Frontal cortex (tissue), 1 donor: ENCODE data around the gene ARHGDIA. TPM values are rescaled to one million over a fixed set of nuclear protein-coding genes. Genes with fewer than 3 reads are reported as not detected.

Experiments
- total RNA-seq: library from RNA; depleted of rRNA; stranded (reverse); fragments of >200 nt; gene quantifications from one replicate; pipeline ENCODE4 v1.2.3, GENCODE V29; 2014

Gene ARHGDIA
- total RNA-seq, 1 donor from 2014 or later = 22.4 TPM

Other genes starting within 250 kb of the ARHGDIA start
- gene NPLOC4, start 234.2 kb downstream of the ARHGDIA start, total RNA-seq = 39.9 TPM
- not detected for gene TSPAN10, start 234.1 kb downstream of the ARHGDIA start, total RNA-seq
- not detected for gene PDE6G, start 214.8 kb downstream of the ARHGDIA start, total RNA-seq
- gene OXLD1, start 204.7 kb downstream of the ARHGDIA start, total RNA-seq = 8.2 TPM
- gene CCDC137, start 204.6 kb downstream of the ARHGDIA start, total RNA-seq = 6.1 TPM
- 40.4 TPM for gene ARL16, start 187.5 kb downstream of the ARHGDIA start, total RNA-seq
- 44.4 TPM for gene HGS, start 187.3 kb downstream of the ARHGDIA start, total RNA-seq
- 4.9 TPM for gene MRPL12, start 168.0 kb downstream of the ARHGDIA start, total RNA-seq
- gene SLC25A10, start 159.1 kb downstream of the ARHGDIA start, total RNA-seq = 4.9 TPM
- gene GCGR, start 67.2 kb downstream of the ARHGDIA start, total RNA-seq = not detected
- 86.4 TPM for gene MCRIP1, start 38.0 kb downstream of the ARHGDIA start, total RNA-seq
- not detected for gene PPP1R27, start 36.3 kb downstream of the ARHGDIA start, total RNA-seq
- 66.0 TPM for gene P4HB, start 10.8 kb downstream of the ARHGDIA start, total RNA-seq
- 92.1 TPM for gene ALYREF, start 20.2 kb upstream of the ARHGDIA start, total RNA-seq
- 60.3 TPM for gene ANAPC11, start 20.4 kb upstream of the ARHGDIA start, total RNA-seq
- gene NPB, start 30.9 kb upstream of the ARHGDIA start, total RNA-seq = 1.2 TPM
- 28.9 TPM for gene PCYT2, start 40.1 kb upstream of the ARHGDIA start, total RNA-seq
- 8.6 TPM for gene SIRT7, start 46.8 kb upstream of the ARHGDIA start, total RNA-seq
- 13.9 TPM for gene MAFG, start 56.4 kb upstream of the ARHGDIA start, total RNA-seq
- gene PYCR1, start 66.0 kb upstream of the ARHGDIA start, total RNA-seq = 15.9 TPM
- 0.41 TPM for gene MYADML2, start 75.9 kb upstream of the ARHGDIA start, total RNA-seq
- under 0.01 TPM for gene NOTUM, start 89.8 kb upstream of the ARHGDIA start, total RNA-seq
- gene ASPSCR1, start 106.3 kb upstream of the ARHGDIA start, total RNA-seq = 13.5 TPM
- 31.0 TPM for gene CENPX, start 151.5 kb upstream of the ARHGDIA start, total RNA-seq
- gene LRRC45, start 152.0 kb upstream of the ARHGDIA start, total RNA-seq = 14.3 TPM
- 110 TPM for gene RAC3, start 160.3 kb upstream of the ARHGDIA start, total RNA-seq
- 25.7 TPM for gene DCXR, start 166.4 kb upstream of the ARHGDIA start, total RNA-seq
- 21.2 TPM for gene RFNG, start 180.5 kb upstream of the ARHGDIA start, total RNA-seq
- gene GPS1, start 180.6 kb upstream of the ARHGDIA start, total RNA-seq = 73.8 TPM
- gene DUS1L, start 194.5 kb upstream of the ARHGDIA start, total RNA-seq = 18.8 TPM
- gene FASN, start 226.9 kb upstream of the ARHGDIA start, total RNA-seq = 92.1 TPM